A673 (cell line): Measurements from ENCODE around the gene ZNF214.

Experiments used
- EZH2 ChIP-seq: fragments of 200-600 bp; sonication (generic); IDR thresholded peaks from 2 replicates; pipeline ENCODE4 v1.6.1; 2017; ENCODE audit warnings: borderline replicate concordance, low read depth, mild to moderate bottlenecking, mixed read lengths, antibody characterized with exemption, low read length; ENCODE audit not compliant: poor library complexity, severe bottlenecking
- TF ChIP-seq, protein P1 (sequence below): fragments of 300-800, 200-600 bp; sonication (generic); conservative IDR thresholded peaks from 2 replicates; pipeline ENCODE4 v1.5.1; 2017; ENCODE audit warnings: low read depth, mild to moderate bottlenecking, antibody characterized with exemption, low read length, moderate library complexity, mixed read lengths

DNA sequence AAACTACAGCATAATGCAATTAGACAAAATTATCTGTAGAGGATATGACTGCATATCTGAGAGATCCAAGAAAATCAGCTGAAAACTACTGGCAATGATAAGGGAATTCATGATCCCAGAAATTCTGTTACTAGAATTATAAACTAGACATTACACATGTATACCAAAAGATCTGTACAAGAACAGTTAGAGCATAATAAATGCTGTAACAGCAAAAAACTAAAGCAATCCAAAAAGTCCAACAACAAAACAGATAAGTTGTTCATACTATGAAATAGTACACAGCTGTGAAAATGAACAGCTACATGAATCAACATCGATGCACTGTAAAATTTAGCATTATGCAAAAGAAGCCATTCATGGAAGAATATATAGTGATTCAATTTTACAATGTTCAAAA, 6.0 kb downstream of the ZNF214 start:
- TF ChIP-seq, protein P1, sequence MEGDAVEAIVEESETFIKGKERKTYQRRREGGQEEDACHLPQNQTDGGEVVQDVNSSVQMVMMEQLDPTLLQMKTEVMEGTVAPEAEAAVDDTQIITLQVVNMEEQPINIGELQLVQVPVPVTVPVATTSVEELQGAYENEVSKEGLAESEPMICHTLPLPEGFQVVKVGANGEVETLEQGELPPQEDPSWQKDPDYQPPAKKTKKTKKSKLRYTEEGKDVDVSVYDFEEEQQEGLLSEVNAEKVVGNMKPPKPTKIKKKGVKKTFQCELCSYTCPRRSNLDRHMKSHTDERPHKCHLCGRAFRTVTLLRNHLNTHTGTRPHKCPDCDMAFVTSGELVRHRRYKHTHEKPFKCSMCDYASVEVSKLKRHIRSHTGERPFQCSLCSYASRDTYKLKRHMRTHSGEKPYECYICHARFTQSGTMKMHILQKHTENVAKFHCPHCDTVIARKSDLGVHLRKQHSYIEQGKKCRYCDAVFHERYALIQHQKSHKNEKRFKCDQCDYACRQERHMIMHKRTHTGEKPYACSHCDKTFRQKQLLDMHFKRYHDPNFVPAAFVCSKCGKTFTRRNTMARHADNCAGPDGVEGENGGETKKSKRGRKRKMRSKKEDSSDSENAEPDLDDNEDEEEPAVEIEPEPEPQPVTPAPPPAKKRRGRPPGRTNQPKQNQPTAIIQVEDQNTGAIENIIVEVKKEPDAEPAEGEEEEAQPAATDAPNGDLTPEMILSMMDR: no peak
- no peak for TF ChIP-seq EZH2
